ENCODE data around the gene KCNA2. TPM values are rescaled to one million over a fixed set of nuclear protein-coding genes. Genes with fewer than 3 reads are reported as not detected.

KCNA2 gene
- total RNA-seq, 1 experiment from 2014 or later, result not detected

- no peak for DNase-seq
These were observed 5.4 kb downstream of the KCNA2 start for GRCh38 chr1:110600716-110601115.

DNA sequence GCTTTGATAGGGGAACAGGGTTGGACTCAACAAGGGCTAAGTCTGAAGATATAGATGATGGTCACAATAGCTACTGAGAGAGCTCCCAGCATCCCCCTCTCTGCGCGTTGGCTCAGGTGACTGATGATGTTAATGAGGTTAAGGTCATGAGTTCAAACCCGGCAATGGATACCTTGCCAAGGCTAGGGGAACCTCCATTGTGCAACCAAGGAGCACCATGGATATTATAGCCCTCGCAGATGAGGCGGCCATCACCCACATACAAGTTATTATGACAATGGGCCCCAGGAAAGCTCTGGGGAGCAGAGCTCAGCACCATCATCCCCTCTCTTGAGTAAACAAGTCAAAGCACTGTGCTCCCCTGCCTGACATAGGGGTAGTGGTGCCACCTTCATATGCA lies 8.2 kb downstream of the KCNA2 start:
- no peak for DNase-seq
- Histone ChIP-seq H3K4me3 (no peak overlapping the region), H3K27me3 (no peaks in the 10 kb centered on the region; the same call in 1 of the 2 replicates), H3K4me1 (no peaks in the 10 kb centered on the region), H3K9me3 (replicated peaks) (no peaks in the 10 kb centered on the region), H3K27ac (no peak overlapping the region), H3K36me3 (no peaks in the 10 kb centered on the region)

More at GRCh38 chr1:110600716-110601115, 5.4 kb downstream of the KCNA2 start:
- no peaks in the 10 kb centered on the region for H3K36me3 ChIP-seq
- no peak overlapping the region for H3K4me3 ChIP-seq
- no peak overlapping the region for H3K27ac ChIP-seq
- H3K4me1 ChIP-seq, result no peaks in the 10 kb centered on the region
- H3K9me3 ChIP-seq (replicated peaks), result no peaks in the 10 kb centered on the region
- H3K27me3 ChIP-seq, result peaks cover under 1% of the 10 kb centered on the region; the same call in 1 of the 2 replicates

DNA sequence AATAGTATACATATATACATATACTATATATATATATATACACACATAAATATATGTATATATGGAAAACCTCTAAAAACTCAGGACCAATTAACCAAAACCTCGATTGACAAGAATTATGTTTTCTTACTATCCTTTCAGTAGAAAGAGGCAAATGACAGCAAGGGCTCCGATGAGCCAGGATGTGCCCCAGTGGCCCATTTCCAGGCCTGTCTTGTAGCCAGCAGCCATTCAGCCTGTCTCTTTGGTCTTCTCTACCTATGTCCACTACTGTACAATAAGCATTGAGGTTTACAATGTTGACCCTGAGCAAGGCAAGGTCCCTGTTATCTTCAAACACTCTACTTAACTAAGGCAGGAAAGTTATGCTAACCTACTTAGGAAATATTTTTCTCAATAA lies 9.8 kb downstream of the KCNA2 start:
- Histone ChIP-seq H3K9me3 (replicated peaks) (no peaks in the 10 kb centered on the region), H3K27ac (no peak overlapping the region), H3K4me1 (no peaks in the 10 kb centered on the region), H3K27me3 (no peaks in the 10 kb centered on the region; the same call in 1 of the 2 replicates), H3K4me3 (no peak overlapping the region), H3K36me3 (no peaks in the 10 kb centered on the region)
- no peak for DNase-seq

DNA sequence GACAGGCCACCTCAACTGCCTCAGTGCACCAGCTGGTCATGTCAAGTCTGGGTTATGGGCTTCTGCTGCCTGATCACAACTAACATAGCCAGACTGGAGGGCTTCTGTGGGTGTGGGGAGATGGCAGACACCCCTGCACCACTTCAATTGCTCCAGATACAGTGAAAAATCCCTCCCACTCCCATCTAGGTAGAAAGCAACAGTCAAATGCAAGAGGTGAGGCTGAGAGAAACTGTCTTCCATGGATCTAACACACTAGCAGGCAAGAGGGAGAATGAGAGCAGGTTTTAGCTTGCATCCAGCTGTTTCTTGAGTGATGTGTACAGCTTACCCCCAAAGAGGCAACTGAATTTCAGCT lies 10.8 kb downstream of the KCNA2 start:
- Histone ChIP-seq H3K36me3 (no peaks in the 10 kb centered on the region), H3K9me3 (replicated peaks) (no peaks in the 10 kb centered on the region), H3K27me3 (no peaks in the 10 kb centered on the region; the same call in 1 of the 2 replicates), H3K4me1 (no peaks in the 10 kb centered on the region), H3K27ac (no peak overlapping the region), H3K4me3 (no peak overlapping the region)
- DNase-seq, result no peak

DNA sequence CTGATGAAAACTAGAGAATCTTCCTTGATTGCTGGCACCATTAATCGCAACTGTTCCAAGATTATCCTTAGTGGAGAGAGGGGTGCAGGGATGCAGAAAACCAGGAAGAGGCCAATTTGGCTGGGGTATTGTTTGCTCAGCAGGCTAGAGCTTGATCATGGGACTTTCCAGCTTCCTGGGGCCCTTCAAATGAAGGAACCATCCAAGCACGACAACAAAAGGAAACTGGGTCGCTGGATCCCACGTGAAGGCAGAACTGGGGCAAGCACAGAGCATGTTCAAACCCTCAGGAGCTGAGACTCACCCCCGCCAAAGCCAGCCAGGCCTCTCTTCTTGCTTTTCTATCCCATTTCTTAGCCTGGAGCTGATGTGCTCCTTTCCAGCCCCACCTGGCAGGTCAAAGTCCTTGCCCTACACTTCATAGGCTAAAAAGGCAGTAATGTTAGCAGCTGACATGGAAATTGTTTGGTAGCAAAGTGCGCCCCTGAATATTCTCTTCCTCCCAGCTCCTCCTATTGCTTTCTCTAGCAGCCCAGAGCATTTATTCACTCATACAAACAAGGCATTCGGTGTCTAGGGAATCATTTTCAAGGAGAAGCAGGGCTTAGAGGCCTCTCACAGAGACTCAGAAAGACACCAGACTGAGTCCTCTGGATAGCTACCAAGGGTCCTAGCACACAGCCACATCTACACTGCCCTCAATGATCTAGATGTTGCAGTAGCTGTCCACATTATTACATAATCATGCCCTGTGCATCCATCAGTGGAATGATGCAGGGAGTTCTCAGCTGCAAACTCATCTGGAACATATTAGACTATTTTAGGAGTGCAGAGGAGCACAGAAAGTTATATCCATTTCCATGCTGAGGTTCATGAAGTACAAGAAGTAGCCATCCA lies 11.5 kb downstream of the KCNA2 start:
- no peak for DNase-seq
- H3K4me1 ChIP-seq, result no peaks in the 10 kb centered on the region
- no peaks in the 10 kb centered on the region; the same call in 1 of the 2 replicates for H3K27me3 ChIP-seq
- no peak overlapping the region for H3K4me3 ChIP-seq
- H3K27ac ChIP-seq, result no peak overlapping the region
- H3K36me3 ChIP-seq, result no peaks in the 10 kb centered on the region
- no peaks in the 10 kb centered on the region for H3K9me3 ChIP-seq (replicated peaks)

DNA sequence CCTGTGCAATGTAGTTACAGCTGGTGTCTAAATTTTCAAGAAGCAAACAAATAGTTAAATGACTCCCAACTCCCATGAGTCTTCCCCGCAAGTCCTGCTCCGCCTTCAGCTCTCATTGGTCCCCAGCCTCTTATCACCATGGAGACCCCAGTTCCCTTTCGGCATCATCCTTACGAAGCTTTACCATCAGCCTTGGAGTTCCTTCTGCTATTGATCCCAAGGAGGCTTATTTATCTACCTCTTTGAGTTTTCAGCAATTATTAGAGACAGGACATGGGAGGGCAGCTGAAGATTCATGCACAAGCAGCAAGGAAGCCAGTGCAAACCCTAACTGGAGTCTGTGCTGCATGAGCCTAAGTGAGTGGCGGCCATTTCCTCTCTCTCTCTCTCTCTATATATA lies 12.3 kb downstream of the KCNA2 start:
- no peak overlapping the region for H3K27ac ChIP-seq
- no peaks in the 10 kb centered on the region for H3K9me3 ChIP-seq (replicated peaks)
- no peaks in the 10 kb centered on the region for H3K36me3 ChIP-seq
- H3K27me3 ChIP-seq, result no peaks in the 10 kb centered on the region; the same call in 1 of the 2 replicates
- no peak for DNase-seq
- no peak overlapping the region for H3K4me3 ChIP-seq
- no peaks in the 10 kb centered on the region for H3K4me1 ChIP-seq

GRCh38 chr1:110591956-110592355 lies 14.2 kb downstream of the KCNA2 start:
- no peak for DNase-seq
- H3K27me3 ChIP-seq, result no peaks in the 10 kb centered on the region
- no peaks in the 10 kb centered on the region for H3K9me3 ChIP-seq (replicated peaks)
- H3K4me3 ChIP-seq, result no peak overlapping the region
- no peak overlapping the region for H3K27ac ChIP-seq
- no peaks in the 10 kb centered on the region for H3K4me1 ChIP-seq
- no peaks in the 10 kb centered on the region for H3K36me3 ChIP-seq

DNA sequence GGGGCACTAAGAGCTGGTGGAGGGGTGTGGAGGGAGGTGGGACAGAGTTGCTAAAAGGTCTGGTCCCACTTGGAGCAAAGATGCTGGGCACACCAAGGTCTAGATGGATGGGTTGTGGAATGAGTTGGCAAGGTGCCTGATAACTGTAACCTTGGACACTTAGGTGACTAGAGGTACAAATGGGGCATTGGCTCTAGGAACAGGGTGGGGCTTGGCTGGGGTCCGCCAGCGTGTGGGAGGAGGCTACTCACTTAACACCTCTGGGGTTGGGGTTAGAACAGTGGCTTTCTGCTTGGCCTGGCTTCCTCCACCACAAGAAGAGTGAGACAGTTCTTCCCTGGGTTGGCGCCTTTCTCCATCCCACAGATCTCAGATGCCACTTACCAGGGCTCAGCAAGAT lies 17.2 kb downstream of the KCNA2 start:
- no peak overlapping the region for H3K27ac ChIP-seq
- H3K4me1 ChIP-seq, result no peaks in the 10 kb centered on the region
- no peaks in the 10 kb centered on the region for H3K27me3 ChIP-seq
- H3K36me3 ChIP-seq, result no peaks in the 10 kb centered on the region
- H3K9me3 ChIP-seq (replicated peaks), result no peaks in the 10 kb centered on the region
- DNase-seq, result no peak
- no peak overlapping the region for H3K4me3 ChIP-seq

GRCh38 chr1:110588486-110588885 lies 17.7 kb downstream of the KCNA2 start:
- DNase-seq, result no peak
- Histone ChIP-seq H3K9me3 (replicated peaks) (no peaks in the 10 kb centered on the region), H3K27me3 (no peaks in the 10 kb centered on the region), H3K4me1 (no peaks in the 10 kb centered on the region), H3K36me3 (no peaks in the 10 kb centered on the region), H3K4me3 (no peak overlapping the region), H3K27ac (no peak overlapping the region)

DNA sequence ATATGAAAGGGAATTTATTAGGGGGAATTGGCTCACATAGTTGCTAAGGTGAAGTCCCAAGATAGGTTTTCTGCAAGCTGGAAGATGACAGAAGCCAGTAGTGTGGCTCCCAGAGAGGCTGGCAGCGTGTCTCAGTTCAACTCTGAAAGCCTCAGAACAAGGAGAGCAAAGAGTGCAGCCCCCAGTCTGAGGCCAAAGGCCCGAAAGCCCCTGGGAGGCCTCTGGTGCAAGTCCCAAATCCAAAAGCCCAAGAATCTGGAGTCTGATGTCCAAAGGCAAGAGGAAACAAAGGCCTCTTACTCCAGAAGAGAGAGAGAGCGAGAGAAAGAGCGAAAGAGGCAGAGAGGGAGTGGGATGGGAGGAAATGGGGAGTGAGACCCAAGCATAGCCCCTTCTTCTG lies 18.3 kb downstream of the KCNA2 start:
- no peak overlapping the region for H3K4me3 ChIP-seq
- H3K27ac ChIP-seq, result no peak overlapping the region
- H3K36me3 ChIP-seq, result no peaks in the 10 kb centered on the region
- 0 out of 2 replicates have a peak, but pooled peaks cover 3% of the 10 kb centered on the region for H3K27me3 ChIP-seq
- no peaks in the 10 kb centered on the region for H3K4me1 ChIP-seq
- no peak for DNase-seq
- no peaks in the 10 kb centered on the region for H3K9me3 ChIP-seq (replicated peaks)

DNA sequence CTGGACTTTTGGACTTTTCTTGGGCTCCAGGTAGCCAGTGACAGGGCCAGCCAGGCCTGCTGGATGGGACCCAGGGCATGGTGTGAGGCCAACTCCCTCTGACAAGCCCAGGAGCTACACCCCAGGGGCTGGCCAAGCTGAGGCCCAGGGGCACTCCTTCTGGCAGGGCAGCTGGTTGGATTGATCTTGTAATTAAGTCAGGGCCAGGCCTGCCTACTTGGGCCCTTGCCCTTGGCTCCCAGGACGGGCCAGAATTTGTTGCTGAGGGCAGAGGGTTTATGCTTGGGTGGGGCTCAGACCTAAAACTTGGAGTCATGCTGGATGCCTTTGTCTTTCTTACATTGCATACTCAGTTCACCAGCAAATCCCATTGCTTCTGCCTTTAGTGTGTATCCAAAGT lies 20.7 kb downstream of the KCNA2 start:
- Histone ChIP-seq H3K27ac (no peak overlapping the region), H3K4me1 (no peaks in the 10 kb centered on the region), H3K36me3 (no peaks in the 10 kb centered on the region), H3K27me3 (0 out of 2 replicates have a peak, but pooled peaks cover 3% of the 10 kb centered on the region), H3K4me3 (no peak overlapping the region), H3K9me3 (replicated peaks) (no peaks in the 10 kb centered on the region)
- no peak for DNase-seq

DNA sequence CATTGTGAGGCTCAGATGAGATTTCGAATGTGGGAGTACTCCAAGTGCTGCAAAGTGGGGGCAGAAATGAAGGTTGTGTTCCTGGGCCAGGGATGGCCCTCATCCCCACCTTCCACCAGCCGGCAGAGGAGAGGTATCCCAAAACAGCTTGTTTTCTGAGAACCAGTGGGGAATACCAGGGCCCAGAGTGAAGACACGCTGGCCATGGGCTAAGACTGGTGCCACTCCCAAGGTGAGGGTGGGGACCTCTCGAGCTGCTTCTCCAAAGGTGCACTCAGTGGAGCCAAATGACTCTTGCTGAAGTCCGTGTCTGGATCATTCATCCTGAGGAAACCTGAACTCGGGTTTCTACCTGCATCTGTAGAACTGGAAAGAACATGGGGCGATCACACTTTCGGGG lies 22.1 kb downstream of the KCNA2 start:
- Histone ChIP-seq H3K9me3 (replicated peaks) (no peaks in the 10 kb centered on the region), H3K27ac (no peak overlapping the region), H3K27me3 (0 out of 2 replicates have a peak, but pooled peaks cover 3% of the 10 kb centered on the region), H3K4me1 (no peaks in the 10 kb centered on the region), H3K4me3 (no peak overlapping the region), H3K36me3 (no peaks in the 10 kb centered on the region)
- DNase-seq, result no peak

GRCh38 chr1:110583505-110583904 lies 22.7 kb downstream of the KCNA2 start:
- Histone ChIP-seq H3K36me3 (no peaks in the 10 kb centered on the region), H3K4me1 (no peaks in the 10 kb centered on the region), H3K9me3 (replicated peaks) (no peaks in the 10 kb centered on the region), H3K27me3 (0 out of 2 replicates have a peak, but pooled peaks cover 3% of the 10 kb centered on the region), H3K27ac (no peak overlapping the region), H3K4me3 (no peak overlapping the region)
- no peak for DNase-seq

DNA sequence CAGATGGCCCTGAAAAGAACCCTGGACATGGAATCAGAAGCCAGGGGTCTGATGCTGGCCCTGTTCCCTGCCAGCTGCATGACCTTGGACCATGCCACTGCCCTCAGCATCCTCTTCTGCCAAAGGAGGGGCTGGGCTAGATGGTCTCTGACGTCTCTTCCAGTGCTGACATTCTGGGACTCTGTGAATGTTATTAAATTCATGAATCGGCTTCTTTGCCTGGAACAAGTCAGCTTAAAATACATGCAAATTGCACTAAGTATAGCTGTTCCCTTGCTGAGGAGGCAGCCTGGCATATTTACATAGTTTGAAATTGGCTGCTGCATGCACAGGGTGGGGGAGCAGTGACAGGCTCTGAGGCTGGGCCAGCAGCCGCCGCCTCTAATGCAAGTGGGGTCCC lies 23.8 kb downstream of the KCNA2 start:
- Histone ChIP-seq H3K4me3 (no peak overlapping the region), H3K4me1 (no peaks in the 10 kb centered on the region), H3K36me3 (no peaks in the 10 kb centered on the region), H3K27me3 (0 out of 2 replicates have a peak, but pooled peaks cover 3% of the 10 kb centered on the region), H3K9me3 (replicated peaks) (no peaks in the 10 kb centered on the region), H3K27ac (no peak overlapping the region)
- DNase-seq, result no peak

- Histone ChIP-seq H3K9me3 (replicated peaks) (no peaks in the 10 kb centered on the region), H3K36me3 (no peaks in the 10 kb centered on the region), H3K4me3 (no peak overlapping the region), H3K4me1 (no peaks in the 10 kb centered on the region), H3K27ac (no peak overlapping the region), H3K27me3 (0 out of 2 replicates have a peak, but pooled peaks cover 3% of the 10 kb centered on the region)
- DNase-seq, result no peak
These were observed 24.4 kb downstream of the KCNA2 start for GRCh38 chr1:110581682-110582145.
